ENCODE results near the gene STN1. TPM values are rescaled to one million over a fixed set of nuclear protein-coding genes. Genes with fewer than 3 reads are reported as not detected.

The STN1 gene
- total RNA-seq, 1 donor: 34.9 TPM

- no peak for TF ChIP-seq CTCF (IDR thresholded peaks at IDR 0.05; ENCODE audit: insufficient read depth, low read length)
- no peak overlapping the region for H3K4me3 ChIP-seq (ENCODE audit: low read depth, low read length)
- DNase-seq (ENCODE audit: low read depth): no peak
These were observed 12.5 kb upstream of the STN1 start for GRCh38 chr10:103930449-103930848.

GRCh38 chr10:103929381-103929921, 11.5 kb upstream of the STN1 start:
- no peak for TF ChIP-seq CTCF (IDR thresholded peaks at IDR 0.05; ENCODE audit: insufficient read depth, low read length)

GRCh38 chr10:103928784-103929183, 10.8 kb upstream of the STN1 start:
- no peak overlapping the region for H3K4me3 ChIP-seq (ENCODE audit: low read depth, low read length)
- no peak for TF ChIP-seq CTCF (IDR thresholded peaks at IDR 0.05; ENCODE audit: insufficient read depth, low read length)
- no peak for DNase-seq (ENCODE audit: low read depth)

More at GRCh38 chr10:103929381-103929921, 11.5 kb upstream of the STN1 start:
- no peak overlapping the region for H3K4me3 ChIP-seq (ENCODE audit: low read depth, low read length)
- peak; percentile 37 for DNase-seq (ENCODE audit: low read depth)

DNA sequence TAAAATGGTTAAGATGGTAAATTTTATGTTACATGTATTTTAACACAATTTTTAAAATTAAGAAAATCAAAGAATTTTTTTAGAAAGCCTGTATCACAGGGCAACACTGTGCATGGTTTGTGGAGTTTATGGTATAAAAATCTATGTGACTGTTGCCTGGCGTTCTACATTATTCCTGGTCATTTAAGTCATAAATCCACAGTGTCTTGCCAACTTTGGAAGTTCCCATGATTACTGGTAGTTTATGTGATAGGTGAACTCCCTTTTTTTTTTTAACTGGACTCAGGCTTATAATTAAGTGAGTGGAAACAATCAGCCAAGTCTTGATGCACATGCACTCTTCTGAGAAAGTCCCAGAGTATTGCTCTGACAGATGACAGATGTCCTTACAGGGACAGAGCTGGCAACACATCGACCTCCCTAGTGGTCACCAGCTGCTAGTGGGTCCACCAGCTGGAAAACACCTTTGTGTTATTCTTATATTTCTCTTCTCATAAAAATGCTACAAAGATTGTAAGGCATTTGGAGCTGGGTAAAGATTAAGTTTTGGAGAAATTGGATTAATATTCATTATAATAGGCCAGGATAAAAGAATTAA, 8.8 kb upstream of the STN1 start:
- no peak overlapping the region for H3K4me3 ChIP-seq (ENCODE audit: low read depth, low read length)
- no peak for TF ChIP-seq CTCF (IDR thresholded peaks at IDR 0.05; ENCODE audit: insufficient read depth, low read length)
- DNase-seq (ENCODE audit: low read depth): no peak

DNA sequence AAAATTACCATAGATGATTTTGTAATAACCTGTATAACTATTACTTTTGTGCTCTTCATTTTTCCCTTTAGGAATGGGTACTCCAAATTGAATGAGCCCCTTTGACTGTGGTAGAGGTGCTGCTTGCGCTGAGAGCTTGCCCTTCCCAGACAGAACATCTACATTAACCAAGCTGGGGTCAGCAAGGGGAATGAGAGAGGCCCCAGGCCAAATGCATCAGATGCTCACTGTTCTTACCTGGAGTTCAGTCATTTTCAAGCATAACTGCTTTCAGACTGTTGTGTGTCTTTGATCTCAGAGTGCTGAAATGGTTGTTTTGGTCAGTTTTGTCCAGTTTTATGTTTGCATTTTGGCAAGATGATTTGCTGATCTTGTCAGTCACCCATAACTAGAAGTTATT, 7.6 kb upstream of the STN1 start:
- no peak for DNase-seq (ENCODE audit: low read depth)
- H3K4me3 ChIP-seq (ENCODE audit: low read depth, low read length): no peak overlapping the region
- no peak for TF ChIP-seq CTCF (IDR thresholded peaks at IDR 0.05; ENCODE audit: insufficient read depth, low read length)

DNA sequence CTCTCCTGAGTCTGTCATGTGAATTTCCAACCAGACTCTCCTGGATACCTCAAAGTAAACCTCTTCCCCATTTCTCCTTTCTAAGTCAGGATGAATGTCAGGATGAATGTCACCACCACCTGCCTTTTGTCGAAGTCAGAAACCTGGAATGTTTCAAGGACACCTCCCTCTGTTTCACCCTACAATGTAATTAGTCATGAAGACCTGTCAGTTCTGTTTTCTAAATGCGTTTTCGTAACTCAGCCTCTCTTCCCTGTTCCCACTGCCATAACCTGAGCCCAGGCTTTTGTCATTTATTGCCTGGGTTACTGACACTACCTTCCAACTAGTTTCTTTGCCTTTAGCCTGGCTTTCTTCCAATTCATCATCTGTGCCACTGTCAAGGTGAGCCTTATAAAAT, 5.5 kb upstream of the STN1 start:
- no peak for TF ChIP-seq CTCF (IDR thresholded peaks at IDR 0.05; ENCODE audit: insufficient read depth, low read length)
- DNase-seq (ENCODE audit: low read depth): no peak
- H3K4me3 ChIP-seq (ENCODE audit: low read depth, low read length): no peak overlapping the region

- no peak for TF ChIP-seq CTCF (IDR thresholded peaks at IDR 0.05; ENCODE audit: insufficient read depth, low read length)
These were observed 4.7 kb upstream of the STN1 start for GRCh38 chr10:103922659-103923058.

More at GRCh38 chr10:103922659-103923058, 4.7 kb upstream of the STN1 start:
- DNase-seq (ENCODE audit: low read depth): no peak
- no peak overlapping the region for H3K4me3 ChIP-seq (ENCODE audit: low read depth, low read length)

Measured in fibroblast of the aortic adventitia (primary cell).